Nasal cavity respiratory epithelium epithelial cell of viscerocranial mucosa (primary cell): ENCODE data around the gene PITRM1. TPM values are rescaled to one million over a fixed set of nuclear protein-coding genes. Genes with fewer than 3 reads are reported as not detected.

ENCODE experiments used
- total RNA-seq: library from RNA; depleted of rRNA; stranded (reverse); fragments of >200 nt; gene quantifications from 2 replicates; pipeline ENCODE4 v1.2.3, GENCODE V29; 2014

The PITRM1 gene, protein sequence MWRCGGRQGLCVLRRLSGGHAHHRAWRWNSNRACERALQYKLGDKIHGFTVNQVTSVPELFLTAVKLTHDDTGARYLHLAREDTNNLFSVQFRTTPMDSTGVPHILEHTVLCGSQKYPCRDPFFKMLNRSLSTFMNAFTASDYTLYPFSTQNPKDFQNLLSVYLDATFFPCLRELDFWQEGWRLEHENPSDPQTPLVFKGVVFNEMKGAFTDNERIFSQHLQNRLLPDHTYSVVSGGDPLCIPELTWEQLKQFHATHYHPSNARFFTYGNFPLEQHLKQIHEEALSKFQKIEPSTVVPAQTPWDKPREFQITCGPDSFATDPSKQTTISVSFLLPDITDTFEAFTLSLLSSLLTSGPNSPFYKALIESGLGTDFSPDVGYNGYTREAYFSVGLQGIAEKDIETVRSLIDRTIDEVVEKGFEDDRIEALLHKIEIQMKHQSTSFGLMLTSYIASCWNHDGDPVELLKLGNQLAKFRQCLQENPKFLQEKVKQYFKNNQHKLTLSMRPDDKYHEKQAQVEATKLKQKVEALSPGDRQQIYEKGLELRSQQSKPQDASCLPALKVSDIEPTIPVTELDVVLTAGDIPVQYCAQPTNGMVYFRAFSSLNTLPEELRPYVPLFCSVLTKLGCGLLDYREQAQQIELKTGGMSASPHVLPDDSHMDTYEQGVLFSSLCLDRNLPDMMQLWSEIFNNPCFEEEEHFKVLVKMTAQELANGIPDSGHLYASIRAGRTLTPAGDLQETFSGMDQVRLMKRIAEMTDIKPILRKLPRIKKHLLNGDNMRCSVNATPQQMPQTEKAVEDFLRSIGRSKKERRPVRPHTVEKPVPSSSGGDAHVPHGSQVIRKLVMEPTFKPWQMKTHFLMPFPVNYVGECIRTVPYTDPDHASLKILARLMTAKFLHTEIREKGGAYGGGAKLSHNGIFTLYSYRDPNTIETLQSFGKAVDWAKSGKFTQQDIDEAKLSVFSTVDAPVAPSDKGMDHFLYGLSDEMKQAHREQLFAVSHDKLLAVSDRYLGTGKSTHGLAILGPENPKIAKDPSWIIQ
- total RNA-seq, result 63.7 and 73.1 TPM in 2 replicates

DNA sequence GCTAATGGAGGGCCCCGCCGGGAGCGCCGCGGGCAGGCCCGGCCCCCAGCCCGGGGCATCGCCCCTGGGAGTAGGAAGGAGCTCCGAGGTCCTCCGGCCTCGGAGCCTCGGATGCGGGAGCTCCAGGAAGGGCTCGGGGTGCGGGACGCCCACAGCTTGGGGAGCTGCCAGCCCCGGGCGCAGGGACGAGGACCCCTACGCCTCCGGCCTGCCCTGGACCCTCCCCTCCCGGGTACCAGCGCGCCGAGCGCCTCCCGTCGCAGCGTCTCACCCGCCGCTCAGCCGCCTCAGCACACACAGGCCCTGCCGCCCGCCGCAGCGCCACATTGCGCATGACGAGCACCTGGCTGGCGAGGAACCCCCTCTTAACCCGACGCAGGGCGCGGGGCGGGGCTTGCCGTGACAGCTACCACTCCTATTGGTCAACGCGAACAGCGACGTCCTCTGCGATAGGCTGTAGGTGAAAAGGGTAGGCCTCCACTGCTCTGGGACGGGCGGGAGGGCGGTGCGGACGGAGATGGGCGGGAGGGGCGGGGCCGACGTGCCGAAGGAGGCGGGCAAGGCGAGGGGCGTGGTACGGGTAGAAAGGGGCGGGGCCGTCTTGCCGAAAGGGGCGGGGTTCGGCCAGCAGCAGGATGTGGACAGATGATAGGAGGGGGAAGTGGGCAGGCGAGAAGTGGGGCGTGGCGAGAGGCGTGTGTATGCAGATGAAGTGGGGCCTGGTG is at the start of gene PITRM1:
Gene PITRM1, minus strand, starts transcription at position 337 of the 725 bp plus-strand sequence. Its CDS starts 10 bp downstream, at position 327.

Other genes starting within 250 kb of the PITRM1 start
- gene PFKP, start 105.2 kb downstream of the PITRM1 start, total RNA-seq, result 107 and 286 TPM in 2 replicates